ENCODE measurements around the gene NPSR1.
"Not testable (repeated sequence)": the region's sequence is repeated elsewhere in the genome, so short reads cannot be mapped to it uniquely, and the experiment has no call there.

Gene NPSR1

DNA sequence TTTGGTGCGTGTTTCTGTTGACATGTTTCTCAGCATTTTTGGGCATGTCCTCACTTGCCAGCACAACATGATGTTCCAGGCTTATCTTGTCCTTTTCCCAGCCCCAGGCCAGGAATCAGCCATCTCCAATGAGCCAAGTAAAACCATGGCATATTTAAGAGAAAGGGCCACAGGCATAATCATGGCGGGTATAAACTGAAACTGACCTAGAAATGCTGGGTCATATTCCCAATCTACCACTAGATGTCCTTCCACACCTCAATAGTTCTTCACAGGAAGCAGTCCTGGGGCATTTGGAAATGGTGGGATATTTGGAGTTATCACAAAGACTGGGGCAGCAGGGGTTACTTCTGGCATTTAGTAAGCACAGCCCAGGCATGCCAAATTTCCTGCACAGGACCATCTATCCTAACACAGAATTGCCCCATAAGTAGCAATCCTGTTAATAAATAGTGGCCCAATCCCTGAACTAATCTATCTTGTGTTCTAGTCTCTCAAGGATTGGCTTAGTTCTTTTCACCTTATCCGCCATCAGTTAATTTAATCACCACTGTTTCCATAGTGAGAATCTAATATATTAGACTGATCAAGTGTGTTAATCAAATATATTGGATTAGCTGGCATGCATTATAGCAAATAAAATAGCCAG is 101.6 kb downstream of the NPSR1 start:
- peak; percentile 68 for DNase-seq

- DNase-seq, result no peak
Measured at GRCh38 chr7:34760271-34760670, 102.3 kb downstream of the NPSR1 start.

DNA sequence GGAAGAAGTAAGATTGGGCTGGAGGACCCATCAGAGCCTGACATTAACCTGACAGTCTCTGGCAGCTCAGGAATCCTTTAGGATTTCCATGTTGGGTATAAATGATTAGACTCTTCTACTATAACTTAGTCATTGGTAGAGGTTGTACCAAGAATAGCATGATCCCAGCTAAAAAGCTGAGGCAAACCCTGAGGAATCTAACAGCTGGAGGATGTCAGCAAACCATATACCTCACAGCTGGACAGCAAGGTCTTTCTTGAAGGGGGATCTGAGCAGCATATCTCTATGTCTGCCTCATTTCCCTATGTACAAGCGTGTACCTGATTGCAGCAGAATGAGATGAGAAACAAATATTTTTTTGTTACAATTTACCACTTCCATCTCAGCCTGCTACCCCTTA is 103.2 kb downstream of the NPSR1 start:
- DNase-seq, result no peak

GRCh38 chr7:34761627-34762026 is 103.6 kb downstream of the NPSR1 start:
- DNase-seq, result no peak

- DNase-seq, result no peak
Measured at GRCh38 chr7:34762764-34763163, 104.7 kb downstream of the NPSR1 start.

GRCh38 chr7:34772296-34772938 is 114.4 kb downstream of the NPSR1 start:
- no peak for DNase-seq

DNA sequence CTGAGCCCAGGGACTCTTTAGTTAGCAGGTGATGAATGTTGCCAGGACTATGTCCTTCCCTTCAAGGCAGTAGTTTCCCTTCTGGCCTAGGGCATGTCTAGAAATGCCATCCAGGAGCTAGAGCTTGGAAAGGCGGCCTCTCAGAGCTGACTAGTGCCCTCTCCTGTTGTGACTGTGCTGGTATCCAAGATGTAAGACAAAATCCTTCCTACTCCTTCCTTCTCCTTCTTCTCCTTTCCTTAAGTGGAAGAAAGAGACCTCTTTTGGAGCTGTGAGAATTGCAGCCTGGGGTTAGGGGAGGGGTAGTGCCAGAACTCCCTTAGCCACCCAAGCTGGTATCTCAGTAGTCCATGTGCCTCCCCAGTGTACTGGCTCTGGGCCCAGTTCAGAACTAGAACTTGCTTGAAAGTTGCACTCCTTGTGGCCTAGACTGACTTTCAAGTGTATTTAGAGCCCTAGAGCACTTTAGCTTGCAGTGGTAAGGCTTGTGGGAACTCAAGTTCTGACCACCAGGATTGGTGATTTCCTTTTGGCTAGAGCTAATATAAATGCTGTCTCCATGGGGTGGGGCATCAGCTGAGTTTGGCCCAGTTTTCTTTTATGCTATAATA is 118.8 kb downstream of the NPSR1 start:
- no peak for DNase-seq

DNA sequence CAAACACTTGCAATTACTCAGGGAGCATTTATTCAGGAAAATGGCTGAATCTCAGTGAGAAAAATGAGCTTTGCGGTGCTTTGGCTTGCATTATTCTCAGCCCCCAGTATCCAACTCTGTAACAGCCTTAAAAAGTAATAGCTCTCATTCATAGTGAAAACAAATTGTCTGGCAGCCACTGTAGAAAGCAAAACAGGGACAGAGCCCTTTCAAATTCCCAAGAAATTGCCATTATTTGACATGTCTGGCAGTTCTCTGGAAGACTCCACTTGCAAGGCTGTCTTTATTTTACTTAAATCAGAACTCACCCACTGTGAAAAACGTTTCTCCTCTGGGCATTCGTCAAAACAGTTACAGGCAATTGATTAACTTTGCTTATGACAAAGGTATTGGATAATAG is 122.5 kb downstream of the NPSR1 start:
- no peak for DNase-seq

GRCh38 chr7:34787586-34787985 is 129.6 kb downstream of the NPSR1 start:
- DNase-seq, result no peak

DNA sequence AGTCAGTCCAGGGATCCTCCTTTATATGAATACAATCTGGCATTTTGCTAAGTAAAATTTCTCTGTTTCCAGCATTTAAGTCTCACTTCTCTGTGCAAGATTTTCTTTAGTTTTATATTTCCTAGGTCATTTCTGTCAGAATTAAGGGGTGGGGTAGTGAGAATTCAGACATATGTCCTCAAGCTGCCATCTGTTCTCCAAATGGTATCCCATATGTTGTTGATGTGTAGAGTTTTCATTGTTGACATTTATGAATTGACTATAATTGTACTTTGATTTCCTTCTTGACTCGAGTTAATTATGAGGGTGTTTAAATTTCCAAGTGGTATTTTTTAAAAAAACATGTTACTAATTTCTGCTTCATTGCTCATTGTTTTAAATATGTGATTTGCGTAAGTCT is 148.8 kb downstream of the NPSR1 start:
- DNase-seq, result no peak

GRCh38 chr7:34807548-34808340 is 149.7 kb downstream of the NPSR1 start:
- DNase-seq, result no peak

GRCh38 chr7:34814203-34814842 is 156.3 kb downstream of the NPSR1 start:
- not testable (repeated sequence) for DNase-seq

GRCh38 chr7:34821932-34822558 is 164.0 kb downstream of the NPSR1 start:
- no peak for DNase-seq

DNA sequence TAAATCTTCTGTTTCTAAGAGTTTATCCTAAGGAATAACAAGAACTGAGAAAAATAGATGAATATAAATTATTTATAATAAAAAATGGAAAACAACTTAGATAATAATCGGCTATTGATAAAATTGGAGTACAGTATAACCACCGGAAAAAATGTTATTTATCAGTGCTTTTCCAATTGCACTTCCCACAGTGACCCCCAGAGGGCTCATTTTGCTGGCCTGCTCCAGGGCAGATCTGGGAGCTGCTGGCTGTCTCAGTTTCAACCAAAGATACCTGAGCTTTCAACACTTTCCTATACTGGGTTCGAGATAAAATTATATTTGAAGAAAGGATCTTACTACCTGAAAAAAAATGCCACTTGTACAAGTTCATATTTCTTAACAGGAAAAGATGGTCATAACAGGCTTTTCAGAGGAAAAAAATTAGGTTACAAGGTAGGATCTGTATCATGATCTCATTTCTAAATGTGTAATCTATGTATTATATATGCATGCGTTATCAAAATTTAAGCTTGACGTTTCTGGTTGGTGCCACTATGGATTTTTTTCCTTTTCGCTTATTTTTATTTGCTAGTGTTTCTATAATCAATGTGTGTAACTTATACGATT is 165.7 kb downstream of the NPSR1 start:
- DNase-seq, result peak; percentile 57

GRCh38 chr7:34825221-34825620 is 167.2 kb downstream of the NPSR1 start:
- DNase-seq, result no peak

GRCh38 chr7:34830390-34830789 is 172.4 kb downstream of the NPSR1 start:
- DNase-seq, result no peak

- no peak for DNase-seq
Measured at GRCh38 chr7:34831436-34831835, 173.4 kb downstream of the NPSR1 start.

- no peak for DNase-seq
Measured at GRCh38 chr7:34832020-34832419, 174.0 kb downstream of the NPSR1 start.

DNA sequence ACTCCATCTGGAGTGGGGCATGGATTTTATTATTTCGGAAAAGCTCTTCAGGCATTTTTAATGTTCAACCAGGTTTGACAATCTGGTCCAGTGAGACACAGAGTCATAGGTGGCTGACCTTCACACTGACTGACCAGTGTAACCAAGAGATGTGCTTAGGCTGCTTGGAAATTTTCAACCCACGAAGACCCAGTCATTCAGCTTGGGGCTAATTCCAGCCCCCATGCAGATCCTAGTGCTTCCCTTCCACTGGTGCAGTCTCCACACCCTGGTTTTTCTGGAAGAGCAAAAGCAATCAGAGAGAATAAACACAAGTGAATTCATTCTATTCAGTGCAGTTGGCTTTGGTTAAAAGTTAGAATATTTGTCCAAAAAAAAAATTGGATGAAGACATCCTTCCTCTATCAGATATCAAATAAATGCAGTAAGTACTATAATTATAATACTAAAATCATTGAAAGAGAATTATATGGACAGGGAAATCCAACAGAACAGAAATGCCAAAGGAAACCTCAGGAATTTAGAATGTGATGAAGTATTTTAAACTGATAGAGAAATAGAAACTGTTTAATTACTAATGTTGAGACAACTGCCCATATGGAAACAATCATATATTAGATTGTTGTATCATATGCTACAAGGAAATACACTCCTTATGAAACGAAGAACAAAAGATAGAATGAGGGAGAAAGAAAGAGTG is 178.0 kb downstream of the NPSR1 start:
- DNase-seq, result no peak

DNA sequence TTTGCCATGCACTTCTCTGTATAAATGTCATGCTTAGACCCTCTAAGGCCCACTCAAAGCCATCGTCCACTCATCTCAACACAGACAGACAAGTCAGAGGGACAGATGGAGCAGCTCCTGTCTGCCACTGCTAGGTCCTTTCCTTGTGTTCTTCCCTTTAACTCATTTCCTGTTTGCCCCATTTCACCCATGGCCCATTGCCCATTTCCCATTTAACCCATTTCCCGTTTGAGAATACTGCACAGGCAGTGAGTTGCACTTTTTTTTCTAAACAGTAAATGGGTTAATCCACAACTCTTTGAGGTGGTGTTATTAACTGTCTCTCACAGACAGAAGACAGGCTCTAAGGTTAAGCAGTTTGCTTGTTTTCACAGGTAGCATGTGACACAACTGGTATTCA is 179.3 kb downstream of the NPSR1 start:
- no peak for DNase-seq

- no peak for DNase-seq
Measured at GRCh38 chr7:34837801-34838201, 179.8 kb downstream of the NPSR1 start.

DNA sequence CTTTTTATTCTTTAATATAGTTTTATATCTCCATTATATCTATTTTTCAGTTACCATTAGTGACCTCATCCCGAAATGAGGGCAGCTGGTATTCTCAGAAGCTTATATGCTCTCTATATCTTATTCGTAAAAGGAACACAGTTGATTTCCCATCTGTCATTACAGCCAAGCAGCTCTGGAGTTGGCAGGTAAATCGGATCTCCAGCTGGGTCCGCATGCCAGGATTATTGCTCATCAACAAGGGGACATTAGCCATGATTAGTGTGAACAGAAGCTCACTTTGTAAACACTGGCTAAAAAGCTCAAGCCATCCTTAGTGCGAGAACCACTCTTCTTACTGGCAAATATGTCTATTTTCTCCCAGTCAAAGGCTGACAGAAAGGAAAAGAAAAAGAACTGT is 180.3 kb downstream of the NPSR1 start:
- DNase-seq, result peak; percentile 81

Data from NCI-H1092 treated with DMSO at 0.1 percent for 48 hours (cell line).